Measurements from ENCODE around the gene REC114. TPM values are rescaled to one million over a fixed set of nuclear protein-coding genes. Genes with fewer than 3 reads are reported as not detected.

REC114 gene
- total RNA-seq, 4 donors from 2014 or later: not detected

- Histone ChIP-seq H3K27me3 (no peaks in the 10 kb centered on the region), H3K9me3 (no peaks in the 10 kb centered on the region), H3K27ac (no peak overlapping the region), H3K4me3 (no peak overlapping the region), H3K36me3 (no peaks in the 10 kb centered on the region), H3K4me1 (no peaks in the 10 kb centered on the region)
- intact Hi-C loops (cut with DNase I; ENCODE audit: low total_unique reads): no loop called here
- no peak for TF ChIP-seq CTCF (IDR thresholded peaks at IDR 0.05)
- no peak for TF ChIP-seq POLR2A (IDR thresholded peaks at IDR 0.05)
- DNase-seq: no peak
These were observed 124.1 kb downstream of the REC114 start for GRCh38 chr15:73567020-73567419.

GRCh38 chr15:73568564-73569280 lies 125.8 kb downstream of the REC114 start:
- H3K36me3 ChIP-seq: no peaks in the 10 kb centered on the region

GRCh38 chr15:73569361-73569760 lies 126.4 kb downstream of the REC114 start:
- TF ChIP-seq POLR2A (IDR thresholded peaks at IDR 0.05) (no peak), CTCF (IDR thresholded peaks at IDR 0.05) (no peak)
- Histone ChIP-seq H3K27me3 (no peaks in the 10 kb centered on the region), H3K9me3 (no peaks in the 10 kb centered on the region), H3K4me1 (peaks cover 0 to 9% of the 10 kb centered on the region in 2 donors), H3K4me3 (no peak overlapping the region), H3K36me3 (no peaks in the 10 kb centered on the region), H3K27ac (no peak overlapping the region)
- intact Hi-C loops (cut with DNase I; ENCODE audit: low total_unique reads): no loop called here
- no peak for DNase-seq

More at GRCh38 chr15:73568564-73569280, 125.8 kb downstream of the REC114 start:
- DNase-seq: no peak
- Histone ChIP-seq H3K27ac (no peak overlapping the region), H3K4me1 (peaks cover 0 to 3% of the 10 kb centered on the region in 2 donors), H3K27me3 (no peaks in the 10 kb centered on the region), H3K9me3 (no peaks in the 10 kb centered on the region), H3K4me3 (no peak overlapping the region)
- intact Hi-C loops (cut with DNase I; ENCODE audit: low total_unique reads): no loop called here
- TF ChIP-seq CTCF (IDR thresholded peaks at IDR 0.05) (no peak), POLR2A (IDR thresholded peaks at IDR 0.05) (no peak)

GRCh38 chr15:73570355-73571032 lies 127.5 kb downstream of the REC114 start:
- no peaks in the 10 kb centered on the region for H3K27me3 ChIP-seq
- peaks cover 0 to 9% of the 10 kb centered on the region in 2 donors for H3K4me1 ChIP-seq
- H3K9me3 ChIP-seq: no peaks in the 10 kb centered on the region
- H3K4me3 ChIP-seq: no peak overlapping the region
- no peak for TF ChIP-seq POLR2A (IDR thresholded peaks at IDR 0.05)
- no peak for TF ChIP-seq CTCF (IDR thresholded peaks at IDR 0.05)
- no peak overlapping the region for H3K27ac ChIP-seq
- intact Hi-C loops (cut with DNase I; ENCODE audit: low total_unique reads): no loop called here
- DNase-seq: no peak
- H3K36me3 ChIP-seq: no peaks in the 10 kb centered on the region

GRCh38 chr15:73571346-73571745 lies 128.4 kb downstream of the REC114 start:
- no peak overlapping the region for H3K27ac ChIP-seq

More at GRCh38 chr15:73571346-73571745, 128.4 kb downstream of the REC114 start:
- Histone ChIP-seq H3K9me3 (no peaks in the 10 kb centered on the region), H3K27me3 (no peaks in the 10 kb centered on the region), H3K36me3 (no peaks in the 10 kb centered on the region), H3K4me1 (peaks cover 0 to 9% of the 10 kb centered on the region in 2 donors), H3K4me3 (no peak overlapping the region)
- no peak for DNase-seq
- intact Hi-C loops (cut with DNase I; ENCODE audit: low total_unique reads): no loop called here
- no peak for TF ChIP-seq POLR2A (IDR thresholded peaks at IDR 0.05)
- TF ChIP-seq CTCF (IDR thresholded peaks at IDR 0.05): no peak

Measured in uterus (tissue), 4 donors.